K562 (cell line): ENCODE results near the gene KAZN. TPM values are rescaled to one million over a fixed set of nuclear protein-coding genes. Genes with fewer than 3 reads are reported as not detected.

Source experiments
- AFF1 ChIP-seq, 2 experiments: fragments of 450-650 bp; IDR thresholded peaks; 2 replicates each; pipeline ENCODE4 v1.6.1; 2018; ENCODE audit warnings: mild to moderate bottlenecking in 2 of 2, low read depth in 1 of 2; ENCODE audit not compliant: partially characterized antibody in 2 of 2
- BCLAF1 ChIP-seq, 2 experiments: fragments of 450-650 bp in 1 of 2; IDR thresholded peaks; 2 replicates each; pipeline ENCODE4 v1.6.1; 2011 to 2017; ENCODE audit warnings: low read depth in 2 of 2, antibody characterized with exemption in 1 of 2, borderline replicate concordance in 1 of 2, low read length in 1 of 2, mild to moderate bottlenecking in 1 of 2, mixed read lengths in 1 of 2; ENCODE audit not compliant: control insufficient read depth in 1 of 2
- POLR2AphosphoS5 ChIP-seq: IDR thresholded peaks from 2 replicates; pipeline ENCODE4 v1.6.1; 2011; ENCODE audit warnings: mild to moderate bottlenecking, low read depth, low read length, moderate library complexity; ENCODE audit not compliant: control insufficient read depth, insufficient read depth
- POLR2B ChIP-seq: fragments of 450-650 bp; IDR thresholded peaks from 2 replicates; pipeline ENCODE4 v1.6.1; 2018; ENCODE audit warnings: low read depth; ENCODE audit not compliant: partially characterized antibody
- SNIP1 ChIP-seq: fragments of 450-650 bp; IDR thresholded peaks from 2 replicates; pipeline ENCODE4 v1.7.1; 2017; ENCODE audit warnings: low read depth, mild to moderate bottlenecking
- ZMIZ1 ChIP-seq, 2 experiments: fragments of 150-350 bp in 1 of 2; IDR thresholded peaks; 2 replicates each; pipeline ENCODE4 v1.6.1; 2012 to 2016; ENCODE audit warnings: low read depth in 2 of 2, low read length in 2 of 2, mild to moderate bottlenecking in 1 of 2, moderate library complexity in 1 of 2
- ZNF197 ChIP-seq: fragments of 200-800 bp; sonication (Bioruptor generic); IDR thresholded peaks from 2 replicates; pipeline ENCODE4 v1.6.1; 2016; ENCODE audit warnings: low read depth, missing genetic modification characterization, missing compliant biosample characterization
- ZNF280A ChIP-seq: fragments of 450-650 bp; IDR thresholded peaks from 2 replicates; pipeline ENCODE4 v1.6.1; 2018; ENCODE audit warnings: mild to moderate bottlenecking, low read depth; ENCODE audit not compliant: partially characterized antibody
- ZNF561 ChIP-seq: fragments of 450-650 bp; formaldehyde crosslinking; conservative IDR thresholded peaks from 2 replicates; pipeline ENCODE4 v1.4.0; 2020; ENCODE audit warnings: mild to moderate bottlenecking, moderate library complexity
- ZNF639 ChIP-seq, 2 experiments: fragments of 200-800 bp in 1 of 2; sonication (Bioruptor generic) in 1 of 2; sonication (generic) in 1 of 2; formaldehyde crosslinking in 1 of 2; IDR thresholded peaks in 1 of 2; conservative IDR thresholded peaks in 1 of 2; 2 replicates each; pipeline versions ENCODE4 v1.5.0 to v1.6.1; 2016 to 2020; ENCODE audit warnings: missing compliant biosample characterization in 1 of 2, missing genetic modification characterization in 1 of 2, missing genetic modification reagents in 1 of 2
- polyA plus RNA-seq, 8 experiments: library from polyadenylated mRNA; depleted of rRNA in 4 of 8; stranded (reverse) in 5 of 8; unstranded in 3 of 8; fragments of >200 nt; fragmentation: Nextera tagmentation in 2 of 8; fragmentation: Illumina TruSeq in 1 of 8; extraction: Ambion mirVana in 2 of 8; extraction: Trizol in 1 of 8; gene quantifications; 2 replicates each; pipeline versions ENCODE4 v1.2.1 to v1.2.3, GENCODE V29; 2011 to 2014; ENCODE audit warnings: inconsistent platforms in 1 of 8, missing spikeins in 1 of 8
- total RNA-seq, 7 experiments: library from RNA; depleted of rRNA in 6 of 7; stranded (reverse); fragments of >200 nt in 6 of 7; fragmentation: Illumina TruSeq in 2 of 7; extraction: Trizol in 2 of 7; gene quantifications; 2 replicates each; pipeline versions ENCODE4 v1.2.1 to v1.2.3, GENCODE V29; 2011 to 2021; ENCODE audit warnings: low replicate concordance in 1 of 7

Gene KAZN
- total and polyA plus RNA-seq, 9 of the 15 experiments (the other 6 are each of a cell fraction or from before 2014, with no cell fraction given): 2.1 to 21.6 (median 5.4) TPM

GRCh38 chr1:14646973-14647372, 48.5 kb downstream of the KAZN start (continued):
- no peak for TF ChIP-seq POLR2AphosphoS5
- TF ChIP-seq ZNF280A: no peak
- TF ChIP-seq AFF1 (IDR thresholded peaks at IDR 0.05; ENCODE audit: low read depth in 1 of 2, partially characterized antibody in 2 of 2): no peak
- TF ChIP-seq ZNF561 (CRISPR knock-in tag): no peak
- no peak for TF ChIP-seq ZNF639 (CRISPR knock-in tag; conservative IDR thresholded peaks at IDR 0.05 in 1 of 2, IDR thresholded peaks at IDR 0.05 in 1 of 2)
- TF ChIP-seq BCLAF1 (IDR thresholded peaks at IDR 0.05; ENCODE audit: borderline replicate concordance in 1 of 2, control insufficient read depth in 1 of 2, low read depth in 2 of 2, low read length in 1 of 2): no peak
- TF ChIP-seq SNIP1: no peak
- TF ChIP-seq ZNF197 (CRISPR knock-in tag): no peak
- no peak for TF ChIP-seq POLR2B
- TF ChIP-seq ZMIZ1 (IDR thresholded peaks at IDR 0.05; ENCODE audit: low read depth in 2 of 2, low read length in 2 of 2): no peak
